KBM-7 (cell line): ENCODE results near the gene SPEG.

Experiments used
- DNase-seq: peaks from one replicate; pipeline ENCODE4 v3.0.0-alpha.2; 2015
- in situ Hi-C: fragments of 300-500 bp; cut with MboI; formaldehyde crosslinking; loops from 2 replicates; pipeline ENCODE4 v1.14.3; 2020; ENCODE audit warnings: low sequenced_read_pairs, low pct_unique_long_range_greater_than_20kb, mixed read lengths

SPEG gene

GRCh38 chr2:219536967-219537366 is 102.3 kb downstream of the SPEG start:
- in situ Hi-C loops: no loop called here
- no peak for DNase-seq

- no peak for DNase-seq
- in situ Hi-C loops: no loop called here
Measured at GRCh38 chr2:219537657-219538488, 103.2 kb downstream of the SPEG start.

- in situ Hi-C loops: no loop called here
- no peak for DNase-seq
Measured at GRCh38 chr2:219538504-219538951, 103.9 kb downstream of the SPEG start.

- no peak for DNase-seq
- in situ Hi-C loops: no loop called here
Measured at GRCh38 chr2:219538956-219539788, 104.5 kb downstream of the SPEG start.

- in situ Hi-C loops: no loop called here
- no peak for DNase-seq
Measured at GRCh38 chr2:219539926-219540678, 105.5 kb downstream of the SPEG start.

- in situ Hi-C loops: no loop called here
- DNase-seq: no peak
Measured at GRCh38 chr2:219540784-219541504, 106.3 kb downstream of the SPEG start.

- in situ Hi-C loops: no loop called here
- peak; percentile 91 for DNase-seq
Measured at GRCh38 chr2:219541611-219542180, 107.1 kb downstream of the SPEG start.

GRCh38 chr2:219542931-219543595 is 108.4 kb downstream of the SPEG start:
- peak; percentile 42 for DNase-seq

GRCh38 chr2:219543596-219544358 is 109.1 kb downstream of the SPEG start, which contains the start of the genes CHPF and TMEM198:
CHPF (minus strand) TSS chr2:219543809; CDS start chr2:219543538, 271 bp downstream.
TMEM198 (plus strand) TSS chr2:219544028; CDS start chr2:219544728, 700 bp downstream.
- in situ Hi-C loops: no loop called here
- DNase-seq: peak; percentile 99

More at GRCh38 chr2:219542931-219543595, 108.4 kb downstream of the SPEG start:
- in situ Hi-C loops: no loop called here

GRCh38 chr2:219544567-219544966 is 109.9 kb downstream of the SPEG start:
- DNase-seq: no peak
- in situ Hi-C loops: no loop called here

GRCh38 chr2:219545295-219545942 is 110.8 kb downstream of the SPEG start:
- in situ Hi-C loops: no loop called here
- no peak for DNase-seq

- no peak for DNase-seq
- in situ Hi-C loops: no loop called here
Measured at GRCh38 chr2:219545943-219546352, 111.3 kb downstream of the SPEG start.

- DNase-seq: no peak
- in situ Hi-C loops: no loop called here
Measured at GRCh38 chr2:219547621-219548020, 113.0 kb downstream of the SPEG start.
